Measurements from ENCODE around the gene RAB26.
A peak's percentile ranks its signal among the peaks of the same experiment; 100 is the strongest.

RAB26 gene

GRCh38 chr16:2142942-2143877, 5.2 kb upstream of the RAB26 start:
- DNase-seq (ENCODE audit: low read depth in 2 of 2): no peak

GRCh38 chr16:2143878-2144485, 4.4 kb upstream of the RAB26 start:
- no peak for DNase-seq (ENCODE audit: low read depth in 2 of 2)

- DNase-seq (ENCODE audit: low read depth in 2 of 2): no peak
Observed at GRCh38 chr16:2145843-2146242, 2.6 kb upstream of the RAB26 start.

GRCh38 chr16:2147378-2147777, 1.0 kb upstream of the RAB26 start:
- DNase-seq (ENCODE audit: low read depth in 2 of 2): no peak

- no peak for DNase-seq (ENCODE audit: low read depth in 2 of 2)
Observed at GRCh38 chr16:2148714-2149629, 547 bp downstream of the RAB26 start.

GRCh38 chr16:2149630-2150417, 1.4 kb downstream of the RAB26 start:
- DNase-seq (ENCODE audit: low read depth in 2 of 2): no peak

GRCh38 chr16:2150418-2151187, 2.2 kb downstream of the RAB26 start:
- DNase-seq (ENCODE audit: low read depth in 2 of 2): no peak

DNA sequence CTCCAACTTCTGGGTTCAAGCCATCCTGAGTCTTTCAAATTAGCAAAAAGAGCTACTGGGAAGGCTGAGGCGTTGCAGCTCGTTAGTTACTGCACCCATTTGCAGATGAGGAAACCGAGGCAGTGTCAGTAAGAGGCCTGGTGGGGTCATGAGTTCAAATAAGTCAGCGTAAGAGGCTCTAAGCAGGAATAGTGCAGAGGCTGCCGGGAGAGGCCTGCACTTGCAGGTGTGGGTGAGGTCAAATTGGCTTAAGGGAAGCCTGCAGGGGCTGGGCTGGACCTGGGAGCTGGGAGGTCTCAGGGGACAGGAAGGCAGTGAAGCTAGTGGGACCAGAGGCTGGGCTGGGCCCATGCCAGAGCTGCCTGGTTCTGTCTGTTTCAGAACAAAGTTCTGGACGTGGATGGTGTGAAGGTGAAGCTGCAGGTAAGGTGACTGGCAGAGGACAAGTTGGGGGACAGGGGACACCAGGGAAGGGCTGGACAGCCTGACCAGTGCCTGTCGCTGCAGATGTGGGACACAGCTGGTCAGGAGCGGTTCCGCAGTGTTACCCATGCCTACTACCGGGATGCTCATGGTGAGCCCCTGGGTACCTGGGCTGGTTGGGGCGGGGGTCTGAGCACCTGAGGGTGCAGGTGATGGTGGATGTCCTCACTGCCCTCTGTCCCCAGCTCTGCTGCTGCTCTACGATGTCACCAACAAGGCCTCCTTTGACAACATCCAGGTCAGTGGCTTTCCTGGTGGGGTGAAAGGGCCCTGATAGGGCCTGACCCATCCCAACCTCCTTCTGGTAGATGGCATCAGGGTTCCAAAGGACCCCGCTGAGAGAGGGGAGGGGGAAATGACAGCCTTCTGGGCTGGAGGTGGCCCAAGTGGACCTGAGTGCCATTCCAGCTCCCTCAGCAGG, 3.0 kb downstream of the RAB26 start:
- no peak for DNase-seq (ENCODE audit: low read depth in 2 of 2)

DNA sequence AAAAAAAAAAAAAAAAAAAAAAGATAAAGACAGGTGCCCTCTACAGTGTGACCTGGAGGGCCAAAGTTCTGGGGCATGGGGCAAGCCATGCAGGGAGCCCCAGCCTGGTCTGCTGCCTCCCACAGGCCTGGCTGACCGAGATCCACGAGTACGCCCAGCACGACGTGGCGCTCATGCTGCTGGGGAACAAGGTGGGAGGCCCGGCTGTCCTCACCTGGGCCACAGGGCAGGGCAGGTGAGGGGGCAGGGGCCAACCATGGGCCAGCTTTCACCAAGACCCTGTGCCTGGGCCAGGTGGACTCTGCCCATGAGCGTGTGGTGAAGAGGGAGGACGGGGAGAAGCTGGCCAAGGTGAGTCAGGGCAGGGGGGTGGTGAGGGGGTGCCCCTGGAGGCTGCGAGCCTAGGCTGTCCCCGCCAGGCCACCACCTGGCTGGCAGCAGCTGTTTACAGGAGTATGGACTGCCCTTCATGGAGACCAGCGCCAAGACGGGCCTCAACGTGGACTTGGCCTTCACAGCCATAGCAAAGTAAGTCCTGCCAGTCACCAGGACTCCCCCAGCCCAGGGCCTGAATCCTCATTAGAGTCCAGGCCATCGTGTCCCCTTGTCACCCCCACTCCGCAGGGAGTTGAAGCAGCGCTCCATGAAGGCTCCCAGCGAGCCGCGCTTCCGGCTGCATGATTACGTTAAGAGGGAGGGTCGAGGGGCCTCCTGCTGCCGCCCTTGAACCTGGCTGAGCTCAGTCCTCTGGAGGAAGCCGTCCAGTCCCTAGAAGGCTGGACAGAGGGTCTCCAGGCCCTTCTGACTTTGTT, 4.5 kb downstream of the RAB26 start:
- DNase-seq (ENCODE audit: low read depth in 2 of 2): no peak

GRCh38 chr16:2154533-2155090, 6.2 kb downstream of the RAB26 start:
- no peak for DNase-seq (ENCODE audit: low read depth in 2 of 2)

DNA sequence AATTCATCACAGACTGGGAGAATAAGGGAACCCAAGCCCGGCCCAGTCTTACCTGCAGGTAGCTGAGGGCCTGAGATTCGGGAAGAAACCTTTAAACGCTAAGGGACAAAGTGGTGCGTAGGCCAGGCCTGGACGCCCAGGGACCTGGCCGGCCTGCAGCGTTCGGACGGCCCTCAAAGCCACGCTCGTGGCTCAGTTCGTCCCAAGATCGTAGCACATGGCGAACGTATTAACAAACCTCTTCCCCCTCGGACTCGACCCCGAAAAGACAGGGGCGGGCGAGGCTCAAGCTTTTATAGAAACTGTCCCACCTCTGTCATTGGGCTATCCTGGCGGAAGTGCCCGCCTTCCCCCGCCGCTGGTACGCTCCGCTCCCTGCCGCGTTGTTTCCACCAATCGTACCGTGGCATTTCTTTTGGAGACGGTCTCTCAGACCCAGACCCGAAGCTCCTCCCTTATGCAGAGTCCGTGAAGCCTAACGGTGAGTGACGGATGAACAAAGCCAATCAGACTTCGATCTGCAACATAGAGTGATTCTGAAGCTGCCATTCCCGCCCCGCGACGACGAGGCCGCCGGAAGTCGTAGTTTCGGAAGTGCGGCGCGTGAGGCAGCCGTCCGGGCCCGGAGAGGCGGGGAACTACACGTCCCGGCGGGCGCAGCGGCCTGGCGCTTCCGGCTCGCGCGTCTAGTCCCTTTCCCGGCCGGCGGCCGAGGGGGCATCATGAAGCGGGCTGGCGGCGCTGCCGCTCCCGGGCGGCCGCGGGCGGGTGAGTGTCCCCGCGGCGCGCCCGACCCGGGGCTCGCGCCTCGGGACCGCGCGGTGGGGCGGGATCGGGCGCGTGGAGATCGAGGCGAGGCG, 6.9 kb downstream of the RAB26 start, which contains the start of gene TRAF7:
Gene TRAF7, plus strand, starts transcription at position 692 of the 860 bp plus-strand sequence. CDS start 8,139 bp downstream, outside the sequence.
- DNase-seq (ENCODE audit: low read depth in 2 of 2): peak; percentile 88 to 95

DNA sequence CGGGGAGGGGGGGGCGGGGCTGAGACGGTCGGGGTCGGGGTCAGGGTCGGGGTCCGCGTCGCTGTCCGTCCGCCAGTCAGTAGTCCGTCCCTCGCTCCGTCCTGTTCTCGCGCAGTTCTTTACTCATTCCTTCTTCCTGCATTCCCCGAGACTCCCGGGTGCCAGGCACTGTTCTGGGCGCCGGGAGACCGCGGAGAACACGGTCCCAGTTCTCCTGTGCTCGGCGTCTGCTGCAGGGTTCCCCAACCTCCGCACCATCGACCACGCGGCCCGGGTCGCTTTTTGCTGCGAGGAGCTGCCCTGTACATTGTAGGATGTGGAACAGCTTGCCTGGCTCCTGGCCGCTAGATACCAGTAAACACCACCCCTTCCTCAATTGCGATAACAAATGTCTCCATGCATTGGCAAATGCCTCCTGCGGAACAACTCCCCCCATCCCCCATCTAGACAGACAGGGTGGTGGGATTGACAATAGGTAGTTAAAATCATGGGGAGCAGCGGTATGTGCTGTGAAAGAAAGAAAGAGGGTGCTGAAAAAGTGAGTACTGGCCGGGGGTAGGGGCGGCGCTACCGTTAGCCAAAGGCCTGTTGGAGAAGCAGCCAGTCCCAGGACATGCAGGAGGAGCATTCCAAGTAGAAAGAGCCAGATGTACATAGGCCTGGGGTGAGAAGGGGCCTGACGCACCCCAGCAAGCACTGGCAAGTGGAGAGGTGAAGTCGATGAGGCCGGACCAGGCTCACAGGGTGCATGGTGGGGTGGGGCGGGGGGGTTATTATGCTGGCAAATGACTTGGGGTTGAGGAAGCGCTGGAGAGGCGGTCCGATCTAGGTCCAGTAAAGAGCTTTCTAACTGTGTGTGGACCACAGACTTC, 7.8 kb downstream of the RAB26 start:
- no peak for DNase-seq (ENCODE audit: low read depth in 2 of 2)

GRCh38 chr16:2156849-2157224, 8.4 kb downstream of the RAB26 start:
- DNase-seq (ENCODE audit: low read depth in 2 of 2): no peak

DNA sequence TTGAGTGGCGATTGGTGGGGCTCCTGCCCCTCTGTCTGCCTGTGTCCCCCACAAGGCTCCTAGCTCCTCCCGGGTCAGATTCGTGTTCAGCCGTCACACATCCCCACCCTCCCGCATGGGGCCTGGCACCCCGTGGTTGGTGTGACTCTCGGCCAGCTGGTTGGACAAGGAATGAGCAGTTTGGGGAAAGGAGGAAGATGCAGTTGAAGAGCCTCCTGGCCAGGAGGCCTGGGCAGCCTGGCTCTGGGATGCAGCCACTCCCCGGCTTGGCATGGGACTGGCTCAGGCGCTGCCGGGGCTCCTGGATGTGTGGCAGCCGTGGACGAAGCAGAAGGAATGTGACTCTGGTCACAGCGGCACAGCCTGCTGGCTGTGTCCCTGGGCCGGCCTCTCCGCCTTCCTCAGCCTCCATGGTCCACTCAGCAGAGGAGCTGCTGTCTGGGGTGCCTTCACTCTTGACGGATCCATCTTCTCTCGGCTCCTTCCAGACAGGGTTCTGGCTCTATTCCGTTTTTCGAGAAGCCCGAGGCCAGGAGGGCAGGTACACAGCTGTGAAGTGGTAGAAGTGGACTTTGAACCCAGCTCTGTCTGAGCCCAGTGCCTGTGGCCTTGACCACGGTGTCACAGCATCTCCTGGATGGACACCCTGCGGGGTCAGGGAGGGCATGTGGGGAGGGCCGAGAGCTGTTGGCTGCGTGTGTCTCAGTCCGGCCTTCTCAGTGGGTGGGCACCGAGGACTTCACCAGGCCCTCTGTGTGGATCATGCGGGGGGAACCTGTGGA, 9.2 kb downstream of the RAB26 start:
- DNase-seq (ENCODE audit: low read depth in 2 of 2): no peak

DNA sequence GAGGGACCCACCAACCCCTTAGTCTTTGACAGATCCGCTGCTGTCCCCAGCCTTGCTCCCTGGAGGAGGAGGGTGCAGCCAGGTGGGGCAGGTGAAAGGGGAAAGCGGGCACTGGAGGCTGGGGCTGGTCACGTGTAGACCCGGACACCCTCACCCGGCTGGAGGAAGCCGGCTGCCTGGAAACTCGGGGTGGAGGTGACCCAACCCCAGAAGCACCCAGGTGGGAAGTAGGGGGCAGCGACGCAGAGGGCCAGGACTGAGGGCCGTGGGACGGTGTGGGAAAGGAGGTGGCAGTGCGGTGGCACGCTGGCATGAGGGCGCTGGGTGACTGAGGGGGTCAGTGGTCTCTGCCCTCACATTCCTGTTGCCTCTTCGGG, 9.8 kb downstream of the RAB26 start:
- no peak for DNase-seq (ENCODE audit: low read depth in 2 of 2)
